ENCODE results near the gene RHBDF2.

DNA sequence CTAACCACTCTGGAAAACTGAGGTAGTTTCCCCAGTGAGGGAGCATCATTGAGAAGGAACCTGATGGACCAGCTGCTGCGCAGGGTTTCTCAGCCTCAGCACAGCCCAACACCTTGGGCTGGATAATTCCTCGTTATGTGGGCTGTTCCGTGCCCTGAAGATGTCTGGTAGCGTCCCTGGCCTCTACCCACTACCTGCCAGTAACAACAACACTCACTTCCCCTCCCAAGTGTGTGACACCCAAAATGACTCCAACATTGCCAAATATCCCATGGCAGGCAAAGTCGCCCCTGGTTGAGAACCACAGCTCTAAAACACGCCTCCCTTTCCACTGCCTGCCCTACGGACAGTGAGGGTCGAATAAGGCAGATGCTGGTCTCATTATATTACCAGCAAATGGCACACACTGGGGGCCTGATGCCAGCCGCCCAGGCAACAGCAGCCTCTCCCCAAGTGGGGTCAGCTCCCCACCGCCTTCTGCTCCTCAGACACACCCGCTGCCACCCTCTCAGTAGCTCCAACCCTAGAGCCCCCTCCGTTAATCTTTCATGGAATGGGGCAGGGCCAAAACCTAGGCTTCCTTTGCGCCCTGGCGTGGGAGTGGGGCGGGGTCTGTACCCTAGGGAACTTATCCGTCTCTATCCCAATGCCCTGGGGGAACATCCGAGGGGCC is 1.0 kb downstream of the RHBDF2 start:
- TF ChIP-seq CTCF (IDR thresholded peaks at IDR 0.05) (no peak), POLR2A (IDR thresholded peaks at IDR 0.05) (no peak)
